ENCODE results near the gene RALGAPB. TPM values are rescaled to one million over a fixed set of nuclear protein-coding genes. Genes with fewer than 3 reads are reported as not detected.

The RALGAPB gene
- 20.7 and 21.0 TPM in 2 replicates for total RNA-seq

GRCh38 chr20:38472513-38473366, at the start of gene RALGAPB:
RALGAPB (plus strand) TSS chr20:38472843; CDS start chr20:38488433, 15,590 bp downstream.

GRCh38 chr20:38434770-38435554, 37.7 kb upstream of the RALGAPB start, which contains the start of gene SNHG17:
SNHG17 (minus strand) TSS chr20:38435328.

GRCh38 chr20:38581013-38581412, 108.4 kb downstream of the RALGAPB start, which contains the start of gene ADIG:
ADIG (plus strand) TSS chr20:38581197; CDS start chr20:38581251, 54 bp downstream.

GRCh38 chr20:38601216-38602184, 128.9 kb downstream of the RALGAPB start, which contains the start of gene ARHGAP40:
ARHGAP40 (plus strand) TSS chr20:38601809.

Other genes starting within 250 kb of the RALGAPB start
- gene KIAA1755, start 212.1 kb upstream of the RALGAPB start, total RNA-seq = 3.3 and 4.1 TPM in 2 replicates
- gene BPI, start 168.7 kb upstream of the RALGAPB start, total RNA-seq = 0.17 and 0.32 TPM in 2 replicates
- gene LBP, start 126.4 kb upstream of the RALGAPB start, total RNA-seq = 0.16 TPM in 1 of 2 replicates, not detected in the other
- gene SNHG17, start 37.5 kb upstream of the RALGAPB start, total RNA-seq = 3.9 and 6.3 TPM in 2 replicates
- gene ADIG, start 108.4 kb downstream of the RALGAPB start, total RNA-seq = not detected in 2 replicates
- not detected in 2 replicates for gene ARHGAP40, start 129.0 kb downstream of the RALGAPB start, total RNA-seq

Measured in bronchial smooth muscle cell (primary cell).